ENCODE results near the gene PPBP. TPM values are rescaled to one million over a fixed set of nuclear protein-coding genes. Genes with fewer than 3 reads are reported as not detected.
A peak's percentile ranks its signal among the peaks of the same experiment; 100 is the strongest.

Gene PPBP
- total and polyA plus RNA-seq, 9 of the 15 experiments (the other 6 are each of a cell fraction or from before 2014, with no cell fraction given) = 0.17 to 0.55 (median 0.29) TPM; not detected in 4

DNA sequence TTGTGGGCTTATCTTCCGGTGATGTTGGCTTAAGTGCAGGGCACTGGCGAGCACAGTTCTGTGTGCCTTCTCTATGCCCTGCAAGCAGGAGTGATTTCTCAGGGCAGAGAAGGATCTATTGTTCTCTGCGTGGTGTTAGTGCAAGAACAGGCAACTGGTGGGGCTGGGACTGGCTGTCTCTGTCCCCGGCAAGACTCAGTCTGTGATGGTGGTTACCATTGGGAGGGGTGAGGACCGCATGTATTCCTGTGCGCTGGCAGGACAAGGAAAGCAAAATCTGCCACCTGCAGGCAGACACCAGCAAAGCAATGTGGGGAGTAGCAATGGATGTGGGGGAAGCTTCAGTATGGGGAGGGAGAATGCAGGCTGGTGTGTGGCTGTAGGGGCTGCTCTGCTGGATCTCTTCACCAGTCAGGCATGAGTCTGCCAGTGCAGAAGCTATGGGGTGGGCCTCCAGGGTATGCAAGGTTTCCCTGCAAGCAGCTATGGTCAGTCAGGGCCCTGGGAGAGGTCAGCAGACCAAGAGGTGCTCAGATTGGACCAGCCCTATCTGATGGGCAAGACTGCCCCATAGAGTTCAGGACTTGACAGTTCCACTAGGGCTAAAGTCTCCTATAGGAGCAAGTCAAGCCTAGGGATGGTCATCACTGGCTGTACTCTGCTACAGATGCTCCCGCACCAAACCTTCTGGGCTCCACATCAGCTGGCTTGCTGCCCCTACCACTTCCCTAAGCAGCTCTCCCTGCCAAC is 23.0 kb downstream of the PPBP start:
- FAIRE-seq = no peak
- Histone ChIP-seq H3K9me3 (replicated peaks; ENCODE audit: control insufficient read depth, insufficient read depth, low read depth, low read length) (peaks cover 7% of the 10 kb centered on the region), H3K36me3 (ENCODE audit: control insufficient read depth, insufficient read depth, low read length) (no peaks in the 10 kb centered on the region), H3K9me1 (ENCODE audit: control insufficient read depth, insufficient read depth, low read length) (no peaks in the 10 kb centered on the region), H3K4me2 (ENCODE audit: insufficient read depth, low read length) (no peak overlapping the region; the same call in 1 of the 2 replicates), H3K27me3 (ENCODE audit: control insufficient read depth in 2 of 2, insufficient read depth in 2 of 2, low read length in 2 of 2) (no peaks in the 10 kb centered on the region), H3K9ac (ENCODE audit: insufficient read depth in 1 of 2, low read depth in 2 of 2, low read length in 2 of 2) (no peak overlapping the region), H3K27ac (ENCODE audit: extremely low read depth, low read depth, low read length) (no peak overlapping the region), H3K4me1 (replicated peaks in 1 of 2; ENCODE audit: control insufficient read depth in 2 of 2, insufficient read depth in 2 of 2, low read length in 2 of 2) (no peaks in the 10 kb centered on the region), H3K79me2 (ENCODE audit: control insufficient read depth, insufficient read depth, low read length) (no peaks in the 10 kb centered on the region), H2AFZ (ENCODE audit: low read depth, low read length) (peak overlapping the region; percentile 45; the same call in 1 of the 2 replicates), H3K4me3 (no peak overlapping the region), H4K20me1 (replicated peaks; ENCODE audit: control insufficient read depth, insufficient read depth, low read length) (no peaks in the 10 kb centered on the region)
- BruUV-seq (replicated peaks) = no TSS peak
- peak; percentile 91 for ATAC-seq
- ChIA-PET POLR2A (interaction anchor here (1.9 kb wide), 1 partner anchor 18 kb away, joined by 5 read pairs; no protein-coding TSS in a partner anchor), CTCF (ENCODE audit: low intra/inter-chr PET ratio) (interaction anchor here (0.6 to 1.8 kb wide), 2 partner anchors 302 to 652 kb away, joined by 4 to 5 read pairs; no protein-coding TSS in a partner anchor)
- WGBS (ENCODE audit: insufficient coverage, low coverage, missing lambda C conversion rate) = 61% methylated on average over 6 of the region's 7 CpGs
- intact Hi-C loops (cut with micrococcal nuclease) (no loop called here), in situ Hi-C loops (cut with MboI) (no loop called here)
- peak in 2 of 4 experiments; percentile 27 to 32 for DNase-seq (ENCODE audit: extremely low read depth in 1 of 4, low spot score in 3 of 4)
- TF ChIP-seq TCF7 (IDR thresholded peaks at IDR 0.05; ENCODE audit: borderline replicate concordance) (no peak), ZFX (CRISPR knock-in tag; IDR thresholded peaks at IDR 0.05) (no peak), MYC (IDR thresholded peaks at IDR 0.05; ENCODE audit: low read depth, low read length) (0 out of 2 replicates have a peak, but pooled peaks have one; percentile 26), MYC (CRISPR knock-in tag; IDR thresholded peaks at IDR 0.05; ENCODE audit: borderline replicate concordance, low read depth) (no peak), RAD21 (CRISPR knock-in tag; conservative IDR thresholded peaks at IDR 0.05 in 1 of 2, IDR thresholded peaks at IDR 0.05 in 1 of 2) (peak in 1 of 2 experiments; percentile 44; a peak in 2 of 4 replicates)
- TF ChIP-seq, protein P1, sequence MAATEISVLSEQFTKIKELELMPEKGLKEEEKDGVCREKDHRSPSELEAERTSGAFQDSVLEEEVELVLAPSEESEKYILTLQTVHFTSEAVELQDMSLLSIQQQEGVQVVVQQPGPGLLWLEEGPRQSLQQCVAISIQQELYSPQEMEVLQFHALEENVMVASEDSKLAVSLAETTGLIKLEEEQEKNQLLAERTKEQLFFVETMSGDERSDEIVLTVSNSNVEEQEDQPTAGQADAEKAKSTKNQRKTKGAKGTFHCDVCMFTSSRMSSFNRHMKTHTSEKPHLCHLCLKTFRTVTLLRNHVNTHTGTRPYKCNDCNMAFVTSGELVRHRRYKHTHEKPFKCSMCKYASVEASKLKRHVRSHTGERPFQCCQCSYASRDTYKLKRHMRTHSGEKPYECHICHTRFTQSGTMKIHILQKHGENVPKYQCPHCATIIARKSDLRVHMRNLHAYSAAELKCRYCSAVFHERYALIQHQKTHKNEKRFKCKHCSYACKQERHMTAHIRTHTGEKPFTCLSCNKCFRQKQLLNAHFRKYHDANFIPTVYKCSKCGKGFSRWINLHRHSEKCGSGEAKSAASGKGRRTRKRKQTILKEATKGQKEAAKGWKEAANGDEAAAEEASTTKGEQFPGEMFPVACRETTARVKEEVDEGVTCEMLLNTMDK (IDR thresholded peaks at IDR 0.05; ENCODE audit: borderline replicate concordance, insufficient read depth, low read depth, low read length, poor library complexity, severe bottlenecking) = peak; percentile 30
- TF ChIP-seq, protein P2, sequence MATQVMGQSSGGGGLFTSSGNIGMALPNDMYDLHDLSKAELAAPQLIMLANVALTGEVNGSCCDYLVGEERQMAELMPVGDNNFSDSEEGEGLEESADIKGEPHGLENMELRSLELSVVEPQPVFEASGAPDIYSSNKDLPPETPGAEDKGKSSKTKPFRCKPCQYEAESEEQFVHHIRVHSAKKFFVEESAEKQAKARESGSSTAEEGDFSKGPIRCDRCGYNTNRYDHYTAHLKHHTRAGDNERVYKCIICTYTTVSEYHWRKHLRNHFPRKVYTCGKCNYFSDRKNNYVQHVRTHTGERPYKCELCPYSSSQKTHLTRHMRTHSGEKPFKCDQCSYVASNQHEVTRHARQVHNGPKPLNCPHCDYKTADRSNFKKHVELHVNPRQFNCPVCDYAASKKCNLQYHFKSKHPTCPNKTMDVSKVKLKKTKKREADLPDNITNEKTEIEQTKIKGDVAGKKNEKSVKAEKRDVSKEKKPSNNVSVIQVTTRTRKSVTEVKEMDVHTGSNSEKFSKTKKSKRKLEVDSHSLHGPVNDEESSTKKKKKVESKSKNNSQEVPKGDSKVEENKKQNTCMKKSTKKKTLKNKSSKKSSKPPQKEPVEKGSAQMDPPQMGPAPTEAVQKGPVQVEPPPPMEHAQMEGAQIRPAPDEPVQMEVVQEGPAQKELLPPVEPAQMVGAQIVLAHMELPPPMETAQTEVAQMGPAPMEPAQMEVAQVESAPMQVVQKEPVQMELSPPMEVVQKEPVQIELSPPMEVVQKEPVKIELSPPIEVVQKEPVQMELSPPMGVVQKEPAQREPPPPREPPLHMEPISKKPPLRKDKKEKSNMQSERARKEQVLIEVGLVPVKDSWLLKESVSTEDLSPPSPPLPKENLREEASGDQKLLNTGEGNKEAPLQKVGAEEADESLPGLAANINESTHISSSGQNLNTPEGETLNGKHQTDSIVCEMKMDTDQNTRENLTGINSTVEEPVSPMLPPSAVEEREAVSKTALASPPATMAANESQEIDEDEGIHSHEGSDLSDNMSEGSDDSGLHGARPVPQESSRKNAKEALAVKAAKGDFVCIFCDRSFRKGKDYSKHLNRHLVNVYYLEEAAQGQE (IDR thresholded peaks at IDR 0.05; ENCODE audit: borderline replicate concordance) = peak; percentile 25; the same call in 1 of the 2 replicates
- TF ChIP-seq, protein P2 (CRISPR knock-in tag; IDR thresholded peaks at IDR 0.05; ENCODE audit: low read depth) = no peak

Measured in K562 (cell line).